RKO (cell line): Measurements from ENCODE around the gene EPHA1.

ENCODE experiments used
- DNase-seq: peaks from one replicate; pipeline ENCODE4 v3.0.0-alpha.2; 2016; ENCODE audit warnings: low spot score

EPHA1 gene

GRCh38 chr7:143372070-143372469 lies 36.6 kb downstream of the EPHA1 start:
- peak; percentile 66 for DNase-seq

GRCh38 chr7:143369678-143370651 lies 38.7 kb downstream of the EPHA1 start:
- no peak for DNase-seq

- DNase-seq = no peak
These were observed 40.3 kb downstream of the EPHA1 start for GRCh38 chr7:143368387-143368786.

- peak; percentile 66 for DNase-seq
These were observed 40.7 kb downstream of the EPHA1 start for GRCh38 chr7:143367972-143368371.

GRCh38 chr7:143363016-143363937 lies 45.4 kb downstream of the EPHA1 start:
- DNase-seq = no peak

GRCh38 chr7:143362131-143363015 lies 46.3 kb downstream of the EPHA1 start, which contains the start of gene FAM131B:
Gene FAM131B (minus strand): TSS chr7:143362713. CDS start chr7:143362603, 110 bp downstream.
- DNase-seq = peak; percentile 24

- DNase-seq = no peak
These were observed 47.0 kb downstream of the EPHA1 start for GRCh38 chr7:143361552-143362130.

GRCh38 chr7:143360788-143361551 lies 47.7 kb downstream of the EPHA1 start:
- DNase-seq = peak; percentile 36

- no peak for DNase-seq
These were observed 48.8 kb downstream of the EPHA1 start for GRCh38 chr7:143359771-143360353.

GRCh38 chr7:143358626-143359025 lies 50.0 kb downstream of the EPHA1 start:
- no peak for DNase-seq

- no peak for DNase-seq
These were observed 52.1 kb downstream of the EPHA1 start for GRCh38 chr7:143356414-143357050.

GRCh38 chr7:143355450-143356385 lies 52.9 kb downstream of the EPHA1 start:
- no peak for DNase-seq

- DNase-seq = no peak
These were observed 53.7 kb downstream of the EPHA1 start for GRCh38 chr7:143354965-143355364.

GRCh38 chr7:143354376-143354775 lies 54.3 kb downstream of the EPHA1 start:
- DNase-seq = no peak

- DNase-seq = no peak
These were observed 56.1 kb downstream of the EPHA1 start for GRCh38 chr7:143352531-143353002.

- DNase-seq = no peak
These were observed 57.1 kb downstream of the EPHA1 start for GRCh38 chr7:143351574-143351973.

GRCh38 chr7:143351060-143351459 lies 57.6 kb downstream of the EPHA1 start:
- no peak for DNase-seq

- DNase-seq = no peak
These were observed 60.7 kb downstream of the EPHA1 start for GRCh38 chr7:143347950-143348349.
